Calu3 (cell line): ENCODE data around the gene ZBTB25. TPM values are rescaled to one million over a fixed set of nuclear protein-coding genes. Genes with fewer than 3 reads are reported as not detected.
A peak's percentile ranks its signal among the peaks of the same experiment; 100 is the strongest.

Experiments used
- BruUV-seq: library from RNA; stranded (reverse); fragments of 400-500 nt; replicated peaks from 2 replicates; lab custom pipeline; 2021; lab: Mats Ljungman, UMichigan
- CTCF ChIA-PET: fragments of 300-600 bp; sonication (Branson Sonifier 250); formaldehyde crosslinking; loops from one replicate; lab custom pipeline; 2022; ENCODE audit warnings: antibody characterized with exemption; lab: Charles Lee
- DNase-seq: peaks from one replicate; pipeline ENCODE4 v3.0.0; 2022
- H3K27ac Mint-ChIP-seq: one replicate; pipeline ENCODE4 v1.8.0; 2022; ENCODE audit warnings: mixed read lengths; ENCODE audit not compliant: unreplicated experiment
- H3K27me3 Mint-ChIP-seq: one replicate; pipeline ENCODE4 v1.8.0; 2022; ENCODE audit warnings: mixed read lengths; ENCODE audit not compliant: unreplicated experiment
- H3K36me3 Mint-ChIP-seq: one replicate; pipeline ENCODE4 v1.8.0; 2022; ENCODE audit warnings: mild to moderate bottlenecking, moderate library complexity, mixed read lengths; ENCODE audit not compliant: insufficient read depth, unreplicated experiment
- H3K4me1 Mint-ChIP-seq: one replicate; pipeline ENCODE4 v1.8.0; 2022; ENCODE audit warnings: mild to moderate bottlenecking, low read depth, mixed read lengths; ENCODE audit not compliant: unreplicated experiment
- H3K4me3 Mint-ChIP-seq: one replicate; pipeline ENCODE4 v1.8.0; 2022; ENCODE audit warnings: mild to moderate bottlenecking, low read depth, moderate library complexity, mixed read lengths; ENCODE audit not compliant: unreplicated experiment
- H3K9me3 Mint-ChIP-seq: one replicate; pipeline ENCODE4 v1.8.0; 2022; ENCODE audit warnings: low read depth, mixed read lengths; ENCODE audit not compliant: unreplicated experiment
- intact Hi-C: fragments of 100-400 bp; cut with micrococcal nuclease; formaldehyde crosslinking; loops from one replicate; pipeline ENCODE4 v1.10.0; 2022; ENCODE audit not compliant: unreplicated experiment
- total RNA-seq: library from RNA; stranded (reverse); gene quantifications from 2 replicates; pipeline ENCODE4 v1.2.3, GENCODE V29; 2022
- TF ChIP-seq, protein P1 (sequence below): fragments of 200-600 bp; IDR thresholded peaks from one replicate; pipeline ENCODE4 v1.8.0; 2022; ENCODE audit warnings: antibody characterized with exemption; ENCODE audit not compliant: unreplicated experiment

Gene ZBTB25
- total RNA-seq, 1 experiment from 2014 or later = 11.3 TPM

DNA sequence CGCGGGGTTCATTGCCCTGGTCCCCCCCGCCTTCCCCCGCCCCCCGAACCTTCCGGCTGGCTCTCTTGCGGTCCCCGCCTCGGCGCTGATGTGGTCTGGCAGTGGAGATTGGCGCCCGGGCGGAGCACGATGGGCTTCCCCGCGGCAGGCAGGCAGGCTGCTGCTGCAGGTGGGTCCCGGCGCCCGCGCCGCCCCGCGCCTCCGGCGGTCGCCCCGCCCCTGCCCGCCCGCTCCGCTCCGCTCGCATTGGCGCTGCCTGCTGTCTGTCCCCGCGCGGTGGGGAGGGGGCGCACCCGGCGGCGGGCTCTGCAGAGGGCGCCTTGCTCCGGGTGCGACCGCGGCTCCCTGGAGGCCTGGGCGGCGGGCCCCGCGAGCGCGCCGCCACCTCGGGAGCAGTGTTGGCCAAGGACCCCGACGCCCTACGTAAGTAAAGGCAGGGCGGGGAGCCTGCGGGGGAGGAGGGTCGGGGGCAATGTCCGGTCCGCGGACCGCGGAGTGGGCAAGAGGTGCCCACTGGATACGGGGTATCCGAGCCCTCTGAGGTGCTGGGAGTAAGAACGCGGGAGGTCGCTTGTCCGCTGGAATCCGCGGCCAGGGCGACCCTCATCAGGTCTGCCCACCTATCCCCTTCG lies 38.3 kb downstream of the ZBTB25 start, which contains the start of gene AKAP5:
AKAP5 (plus strand) TSS at position 309 of the 632 bp plus-strand sequence. CDS start 2,896 bp downstream, outside the sequence.
- Mint-ChIP-seq H3K27me3 (no peaks in the 10 kb centered on the region), H3K4me1 (no peaks in the 10 kb centered on the region), H3K4me3 (peak within 1 kb of the TSS; percentile 73), H3K27ac (peak within 1 kb of the TSS; percentile 16), H3K36me3 (peaks cover 31% of the 10 kb centered on the region), H3K9me3 (no peaks in the 10 kb centered on the region)
- peak; percentile 69 for DNase-seq
- TF ChIP-seq, protein P1, sequence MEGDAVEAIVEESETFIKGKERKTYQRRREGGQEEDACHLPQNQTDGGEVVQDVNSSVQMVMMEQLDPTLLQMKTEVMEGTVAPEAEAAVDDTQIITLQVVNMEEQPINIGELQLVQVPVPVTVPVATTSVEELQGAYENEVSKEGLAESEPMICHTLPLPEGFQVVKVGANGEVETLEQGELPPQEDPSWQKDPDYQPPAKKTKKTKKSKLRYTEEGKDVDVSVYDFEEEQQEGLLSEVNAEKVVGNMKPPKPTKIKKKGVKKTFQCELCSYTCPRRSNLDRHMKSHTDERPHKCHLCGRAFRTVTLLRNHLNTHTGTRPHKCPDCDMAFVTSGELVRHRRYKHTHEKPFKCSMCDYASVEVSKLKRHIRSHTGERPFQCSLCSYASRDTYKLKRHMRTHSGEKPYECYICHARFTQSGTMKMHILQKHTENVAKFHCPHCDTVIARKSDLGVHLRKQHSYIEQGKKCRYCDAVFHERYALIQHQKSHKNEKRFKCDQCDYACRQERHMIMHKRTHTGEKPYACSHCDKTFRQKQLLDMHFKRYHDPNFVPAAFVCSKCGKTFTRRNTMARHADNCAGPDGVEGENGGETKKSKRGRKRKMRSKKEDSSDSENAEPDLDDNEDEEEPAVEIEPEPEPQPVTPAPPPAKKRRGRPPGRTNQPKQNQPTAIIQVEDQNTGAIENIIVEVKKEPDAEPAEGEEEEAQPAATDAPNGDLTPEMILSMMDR = no peak
- no TSS peak for BruUV-seq
- intact Hi-C loops = no loop called here
- CTCF ChIA-PET = interaction anchor here (1.3 kb wide), 1 partner anchor 35 kb away, joined by 5 read pairs; no protein-coding TSS in a partner anchor

DNA sequence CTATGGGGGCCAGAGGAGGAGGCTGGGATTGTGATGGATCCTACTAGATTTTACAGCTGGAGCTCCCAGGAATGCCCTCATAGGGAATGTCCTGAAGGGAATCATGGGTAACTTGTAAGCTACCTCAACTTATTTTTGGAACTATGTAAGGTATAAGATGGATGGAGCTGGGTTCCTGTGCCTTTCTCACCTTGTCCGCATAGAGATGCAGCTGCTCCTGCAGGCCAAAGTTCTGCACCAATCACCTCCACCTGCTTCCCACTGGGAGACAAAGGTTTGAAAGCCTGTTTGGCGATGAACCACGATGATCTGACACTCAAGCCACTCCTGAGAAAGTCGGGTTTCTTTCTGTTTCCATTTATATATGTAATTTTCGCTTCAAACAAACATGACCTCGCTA lies 39.0 kb downstream of the ZBTB25 start:
- BruUV-seq = no TSS peak
- H3K4me1 Mint-ChIP-seq = no peaks in the 10 kb centered on the region
- no peak for DNase-seq
- no peak overlapping the region for H3K27ac Mint-ChIP-seq
- TF ChIP-seq, protein P1 = no peak
- CTCF ChIA-PET = no interaction called here
- H3K4me3 Mint-ChIP-seq = peak overlapping the region; percentile 73
- H3K36me3 Mint-ChIP-seq = peaks cover 31% of the 10 kb centered on the region
- no peaks in the 10 kb centered on the region for H3K9me3 Mint-ChIP-seq
- no peaks in the 10 kb centered on the region for H3K27me3 Mint-ChIP-seq
- intact Hi-C loops = no loop called here

DNA sequence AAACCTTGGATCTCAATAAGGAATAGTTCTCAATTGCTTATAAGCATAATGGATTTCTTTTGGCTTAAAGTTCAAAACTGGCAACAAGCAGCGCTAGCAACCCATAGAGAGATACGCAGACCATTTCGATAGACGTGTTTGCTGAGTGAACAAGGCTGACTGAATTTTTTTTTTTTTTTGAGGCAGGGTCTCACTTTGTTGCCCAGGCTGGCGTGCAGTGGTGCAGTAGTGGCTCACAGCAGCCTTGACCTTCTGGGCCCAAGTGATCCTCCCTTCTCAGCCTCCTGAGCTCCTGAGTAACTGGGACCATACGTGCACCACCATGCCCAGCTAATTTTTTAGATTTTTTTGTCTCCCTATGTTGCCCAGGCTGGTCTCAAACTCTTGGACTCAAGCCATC lies 39.8 kb downstream of the ZBTB25 start:
- intact Hi-C loops = no loop called here
- TF ChIP-seq, protein P1 = no peak
- no peaks in the 10 kb centered on the region for H3K27me3 Mint-ChIP-seq
- BruUV-seq = no TSS peak
- H3K9me3 Mint-ChIP-seq = no peaks in the 10 kb centered on the region
- DNase-seq = no peak
- peaks cover 31% of the 10 kb centered on the region for H3K36me3 Mint-ChIP-seq
- H3K27ac Mint-ChIP-seq = no peak overlapping the region
- CTCF ChIA-PET = interaction anchor here (0.6 kb wide), 1 partner anchor 295 kb away, joined by 3 read pairs; no protein-coding TSS in a partner anchor
- no peaks in the 10 kb centered on the region for H3K4me1 Mint-ChIP-seq
- no peak overlapping the region for H3K4me3 Mint-ChIP-seq

DNA sequence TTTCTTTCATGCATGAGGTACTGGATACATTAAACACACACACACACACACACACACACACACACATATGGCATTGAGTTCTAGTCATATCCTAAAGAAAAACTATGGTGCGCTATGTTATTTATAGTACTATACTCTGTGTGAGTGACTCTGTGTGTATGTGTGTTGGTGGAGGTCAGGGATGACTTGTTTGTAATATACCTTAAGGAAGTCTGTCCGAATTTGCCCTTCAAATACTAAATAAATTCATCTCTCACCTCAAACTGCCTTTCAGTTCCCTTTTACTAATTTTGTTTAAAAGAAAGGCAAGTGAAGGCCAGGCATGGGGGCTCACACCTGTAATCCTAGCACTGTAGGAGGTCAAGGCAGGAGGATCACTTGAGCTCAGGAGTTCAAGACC lies 40.4 kb downstream of the ZBTB25 start:
- BruUV-seq = no TSS peak

More for the DNA sequence above, 40.4 kb downstream of the ZBTB25 start:
- intact Hi-C loops = no loop called here
- peaks cover 31% of the 10 kb centered on the region for H3K36me3 Mint-ChIP-seq
- no peaks in the 10 kb centered on the region for H3K4me1 Mint-ChIP-seq
- CTCF ChIA-PET = interaction anchor here (0.6 kb wide), 1 partner anchor 295 kb away, joined by 3 read pairs; no protein-coding TSS in a partner anchor
- H3K27me3 Mint-ChIP-seq = no peaks in the 10 kb centered on the region
- no peak overlapping the region for H3K4me3 Mint-ChIP-seq
- H3K9me3 Mint-ChIP-seq = no peaks in the 10 kb centered on the region
- TF ChIP-seq, protein P1 = no peak
- H3K27ac Mint-ChIP-seq = no peak overlapping the region
- no peak for DNase-seq
